Endothelial cell of umbilical vein (primary cell): ENCODE measurements around the gene EIF3D. TPM values are rescaled to one million over a fixed set of nuclear protein-coding genes. Genes with fewer than 3 reads are reported as not detected.

ENCODE experiments used
- BruUV-seq: library from RNA; stranded (reverse); fragments of 400-500 nt; replicated peaks from 2 replicates; lab custom pipeline; 2021; lab: Mats Ljungman, UMichigan
- CTCF ChIA-PET: fragments of 300-600, 350-600 bp; sonication (Branson Sonifier 250); formaldehyde crosslinking; loops from one replicate; lab custom pipeline; 2021; ENCODE audit warnings: antibody characterized with exemption, inconsistent platforms; lab: Charles Lee
- POLR2A ChIA-PET: fragments of 300-600, 350-600 bp; sonication (Branson Sonifier 250); formaldehyde crosslinking; loops from one replicate; lab custom pipeline; 2021; ENCODE audit warnings: antibody characterized with exemption, inconsistent platforms; lab: Charles Lee
- DNase-seq: peaks from one replicate; pipeline ENCODE4 v3.0.0-alpha.2; 2011; ENCODE audit warnings: low read depth, low spot score
- FAIRE-seq: peaks from 2 replicates; lab custom pipeline; 2011; peaks lifted over from hg19 to GRCh38; lab: Jason Lieb, UNC
- H2AFZ ChIP-seq: 2 replicates; pipeline ENCODE4 v1.6.0; 2012; ENCODE audit warnings: low read depth, low read length, control low read depth, inconsistent platforms
- H3K27ac ChIP-seq: 2 replicates; pipeline ENCODE4 v1.5.1; 2011; ENCODE audit warnings: low read depth, mild to moderate bottlenecking, control low read depth, low read length, moderate library complexity; ENCODE audit not compliant: insufficient read depth
- H3K27me3 ChIP-seq, 2 experiments: 2 replicates each; pipeline versions ENCODE4 v1.6.0 to v1.6.1; 2011; ENCODE audit warnings: low read length in 2 of 2, mixed read lengths in 1 of 2; ENCODE audit not compliant: control insufficient read depth in 2 of 2, insufficient read depth in 2 of 2
- H3K36me3 ChIP-seq, 2 experiments: 2 replicates in 1 of 2; 3 replicates in 1 of 2; pipeline ENCODE4 v1.5.1; 2011; ENCODE audit warnings: low read length in 2 of 2, mild to moderate bottlenecking in 1 of 2, moderate library complexity in 1 of 2; ENCODE audit not compliant: control insufficient read depth in 2 of 2, insufficient read depth in 2 of 2; ENCODE audit errors: extremely low read depth in 1 of 2
- H3K4me1 ChIP-seq: 3 replicates; pipeline ENCODE4 v1.5.1; 2011; ENCODE audit warnings: mild to moderate bottlenecking, low read length; ENCODE audit not compliant: control insufficient read depth, insufficient read depth; ENCODE audit errors: extremely low read depth
- H3K4me2 ChIP-seq: 2 replicates; pipeline ENCODE4 v1.6.1; 2011; ENCODE audit warnings: low read length, control low read depth, mixed read lengths; ENCODE audit not compliant: insufficient read depth
- H3K4me3 ChIP-seq, 3 experiments: fragments of 200-600 bp in 1 of 3; sonication (generic), shearing (Covaris generic) in 1 of 3; replicated peaks in 1 of 3; 2 replicates each; pipeline ENCODE4 v1.5.1; 2011 to 2016; ENCODE audit warnings: control low read depth in 3 of 3, low read length in 3 of 3, mild to moderate bottlenecking in 2 of 3, inconsistent platforms in 1 of 3, low read depth in 1 of 3, moderate library complexity in 1 of 3; ENCODE audit not compliant: insufficient read depth in 1 of 3
- H3K79me2 ChIP-seq: 2 replicates; pipeline ENCODE4 v1.6.0; 2012; ENCODE audit warnings: low read length, inconsistent platforms; ENCODE audit not compliant: control insufficient read depth, insufficient read depth
- H3K9ac ChIP-seq: replicated peaks from 2 replicates; pipeline ENCODE3; 2011; ENCODE audit warnings: low read length, control low read depth; ENCODE audit not compliant: insufficient read depth; ENCODE audit errors: extremely low read depth
- H3K9me1 ChIP-seq: replicated peaks from 3 replicates; pipeline ENCODE4 v1.6.0; 2011; ENCODE audit warnings: mild to moderate bottlenecking, low read length; ENCODE audit not compliant: control insufficient read depth, insufficient read depth; ENCODE audit errors: extremely low read depth
- H3K9me3 ChIP-seq: replicated peaks from 2 replicates; pipeline ENCODE4 v1.5.1; 2012; ENCODE audit warnings: low read length, inconsistent platforms; ENCODE audit not compliant: control insufficient read depth, insufficient read depth
- H4K20me1 ChIP-seq: replicated peaks from 2 replicates; pipeline ENCODE3; 2011; ENCODE audit warnings: mild to moderate bottlenecking, low read length; ENCODE audit not compliant: control insufficient read depth, insufficient read depth; ENCODE audit errors: extremely low read depth
- CTCF ChIP-seq, 2 donors: IDR thresholded peaks; 1 replicate in 1 of 2; 2 replicates in 1 of 2; pipeline ENCODE4 v1.5.1; 2011; ENCODE audit warnings: low read length in 2 of 2, mild to moderate bottlenecking in 2 of 2, moderate library complexity in 2 of 2, control low read depth in 1 of 2, inconsistent platforms in 1 of 2, low read depth in 1 of 2; ENCODE audit not compliant: insufficient read depth in 1 of 2; ENCODE audit errors: extremely low read depth in 1 of 2
- EZH2 ChIP-seq: IDR thresholded peaks from 2 replicates; pipeline ENCODE4 v1.6.1; 2012; ENCODE audit warnings: borderline replicate concordance, low read depth, mild to moderate bottlenecking, moderate library complexity, low read length, inconsistent platforms; ENCODE audit not compliant: severe bottlenecking
- FOS ChIP-seq: IDR thresholded peaks from 2 replicates; pipeline ENCODE4 v1.6.1; 2011; ENCODE audit warnings: mild to moderate bottlenecking, low read length, moderate library complexity, borderline replicate concordance; ENCODE audit not compliant: insufficient read depth
- JUN ChIP-seq: IDR thresholded peaks from 2 replicates; pipeline ENCODE4 v1.6.1; 2011; ENCODE audit warnings: borderline replicate concordance, low read depth; ENCODE audit not compliant: insufficient read length, insufficient read depth
- MYC ChIP-seq: IDR thresholded peaks from one replicate; pipeline ENCODE4 v1.6.1; 2011; ENCODE audit warnings: mild to moderate bottlenecking, low read depth, low read length
- POLR2AphosphoS5 ChIP-seq: IDR thresholded peaks from 2 replicates; pipeline ENCODE4 v1.6.1; 2012; ENCODE audit warnings: low read depth, mild to moderate bottlenecking, control low read depth, low read length, moderate library complexity; ENCODE audit not compliant: insufficient read depth
- dilution Hi-C: fragments of 300-500 bp; cut with MboI; formaldehyde crosslinking; loops from one replicate; pipeline ENCODE4 v1.15.0; 2019; ENCODE audit warnings: low sequenced_read_pairs; ENCODE audit not compliant: extremely low pct_ligation_motif_present
- intact Hi-C: fragments of 100-400 bp; cut with micrococcal nuclease; formaldehyde crosslinking; loops from one replicate; pipeline ENCODE4 v1.10.0; 2022
- polyA plus RNA-seq, 4 experiments: library from polyadenylated mRNA; depleted of rRNA in 3 of 4; stranded (reverse) in 3 of 4; unstranded in 1 of 4; fragments of >200 nt; gene quantifications; 2 replicates each; pipeline versions ENCODE4 v1.2.1 to v1.2.3, GENCODE V29; 2011 to 2012; ENCODE audit warnings: missing spikeins in 1 of 4
- total RNA-seq: library from RNA; stranded (reverse); gene quantifications from 2 replicates; pipeline ENCODE4 v1.2.3, GENCODE V29; 2021

Gene EIF3D
- total and polyA plus RNA-seq, 2 donors (not counting 3 experiments of a cell fraction or from before 2014, with no cell fraction given): 201 to 413 TPM

GRCh38 chr22:36554098-36554497 is 25.1 kb upstream of the EIF3D start:
- FAIRE-seq (no peak), DNase-seq (no peak)
- H3K4me3 ChIP-seq: no peak overlapping the region
- no peak for TF ChIP-seq FOS
- no peak for TF ChIP-seq CTCF (IDR thresholded peaks at IDR 0.05; ENCODE audit: extremely low read depth in 1 of 2, insufficient read depth in 1 of 2, low read depth in 1 of 2, low read length in 2 of 2)
- TF ChIP-seq POLR2AphosphoS5: no peak
- no peak overlapping the region for H3K27ac ChIP-seq
- H3K9ac ChIP-seq: no peak overlapping the region
- H3K36me3 ChIP-seq: no peaks in the 10 kb centered on the region
- no peaks in the 10 kb centered on the region for H3K9me3 ChIP-seq
- BruUV-seq: no TSS peak
- H3K9me1 ChIP-seq: no peaks in the 10 kb centered on the region
- dilution Hi-C loops (no loop called here), intact Hi-C loops (no loop called here)
- H3K4me1 ChIP-seq: no peaks in the 10 kb centered on the region
- H3K79me2 ChIP-seq: no peaks in the 10 kb centered on the region
- CTCF ChIA-PET: interaction anchor here (0.8 to 1.2 kb wide), 2 partner anchors 10 to 302 kb away, joined by 3 read pairs; no protein-coding TSS in a partner anchor
- no peak overlapping the region for H2AFZ ChIP-seq
- POLR2A ChIA-PET: no interaction called here
- no peak overlapping the region for H3K4me2 ChIP-seq
- no peaks in the 10 kb centered on the region for H4K20me1 ChIP-seq
- peaks cover 4 to 7% of the 10 kb centered on the region in 2 experiments for H3K27me3 ChIP-seq

- Histone ChIP-seq H4K20me1 (no peaks in the 10 kb centered on the region), H3K9me3 (no peaks in the 10 kb centered on the region), H3K36me3 (no peaks in the 10 kb centered on the region), H3K4me1 (no peaks in the 10 kb centered on the region), H3K27ac (no peak overlapping the region), H2AFZ (no peak overlapping the region), H3K9ac (no peak overlapping the region), H3K27me3 (peaks cover 4 to 7% of the 10 kb centered on the region in 2 experiments), H3K4me3 (no peak overlapping the region), H3K9me1 (no peaks in the 10 kb centered on the region), H3K79me2 (no peaks in the 10 kb centered on the region), H3K4me2 (no peak overlapping the region)
- ChIA-PET POLR2A (no interaction called here), CTCF (interaction anchor here (1.0 to 2.8 kb wide), 5 partner anchors 15 to 473 kb away, joined by 3 to 13 read pairs (median 3); no protein-coding TSS in a partner anchor)
- FAIRE-seq (no peak), DNase-seq (no peak)
- intact Hi-C loops: no loop called here
- dilution Hi-C loops: no loop called here
- TF ChIP-seq FOS: no peak
- TF ChIP-seq MYC: no peak
- no peak for TF ChIP-seq EZH2
- no peak for TF ChIP-seq CTCF (IDR thresholded peaks at IDR 0.05; ENCODE audit: extremely low read depth in 1 of 2, insufficient read depth in 1 of 2, low read depth in 1 of 2, low read length in 2 of 2)
- no peak for TF ChIP-seq POLR2AphosphoS5
- no peak for TF ChIP-seq JUN
- no TSS peak for BruUV-seq
Observed at GRCh38 chr22:36552289-36552688, 23.3 kb upstream of the EIF3D start.
